ENCODE data around the gene TKTL1.

GRCh38 chrX:154305541-154306205 is 10.1 kb downstream of the TKTL1 start:
- TF ChIP-seq CTCF (conservative IDR thresholded peaks at IDR 0.05; ENCODE audit: low read length) (no peak), EZH2phosphoT487 (IDR thresholded peaks at IDR 0.05; ENCODE audit: borderline replicate concordance, low read depth, low read length) (no peak)
